ENCODE measurements around the gene RORB. TPM values are rescaled to one million over a fixed set of nuclear protein-coding genes. Genes with fewer than 3 reads are reported as not detected.

The RORB gene
- total and polyA plus RNA-seq, 5 donors, result 0.54 to 3.4 (median 0.84) TPM

- H3K27ac ChIP-seq (ENCODE audit: low read length), result no peak overlapping the region
- no peaks in the 10 kb centered on the region for H3K9me3 ChIP-seq (ENCODE audit: control insufficient read depth, low read length)
- peaks cover 4% of the 10 kb centered on the region for H3K27me3 ChIP-seq (ENCODE audit: control insufficient read depth, insufficient read depth)
- intact Hi-C loops (cut with DNase I), result no loop called here
- WGBS, result 73% methylated on average over 8 of the region's 8 CpGs
- no peak for ATAC-seq
- no peak overlapping the region for H3K4me3 ChIP-seq (ENCODE audit: low read length)
- no peak for DNase-seq
- no peaks in the 10 kb centered on the region for H3K4me1 ChIP-seq (ENCODE audit: control insufficient read depth, insufficient read depth, low read length)
Measured at GRCh38 chr9:74662674-74663073, 165.5 kb downstream of the RORB start.

- DNase-seq (no peak), ATAC-seq (no peak)
- no peak overlapping the region for H3K27ac ChIP-seq (ENCODE audit: low read length)
- intact Hi-C loops (cut with DNase I), result no loop called here
- WGBS, result 64% methylated on average over 1 of the region's 1 CpG
- H3K27me3 ChIP-seq (ENCODE audit: control insufficient read depth, insufficient read depth), result peaks cover 4% of the 10 kb centered on the region
- H3K9me3 ChIP-seq (ENCODE audit: control insufficient read depth, low read length), result no peaks in the 10 kb centered on the region
- no peaks in the 10 kb centered on the region for H3K4me1 ChIP-seq (ENCODE audit: control insufficient read depth, insufficient read depth, low read length)
- no peak overlapping the region for H3K4me3 ChIP-seq (ENCODE audit: low read length)
Measured at GRCh38 chr9:74663439-74663838, 166.3 kb downstream of the RORB start.

GRCh38 chr9:74666625-74667316 lies 169.6 kb downstream of the RORB start:
- Histone ChIP-seq H3K9me3 (ENCODE audit: control insufficient read depth, low read length) (no peaks in the 10 kb centered on the region), H3K4me3 (ENCODE audit: low read length) (no peak overlapping the region), H3K27ac (ENCODE audit: low read length) (no peak overlapping the region), H3K4me1 (ENCODE audit: control insufficient read depth, insufficient read depth, low read length) (no peaks in the 10 kb centered on the region), H3K27me3 (ENCODE audit: control insufficient read depth, insufficient read depth) (peaks cover 4% of the 10 kb centered on the region)
- ATAC-seq, result no peak
- no peak for DNase-seq
- 75% methylated on average over 4 of the region's 4 CpGs for WGBS
- intact Hi-C loops (cut with DNase I), result no loop called here

- no peaks in the 10 kb centered on the region for H3K27me3 ChIP-seq (ENCODE audit: control insufficient read depth, insufficient read depth)
- WGBS, result 68% methylated on average over 2 of the region's 2 CpGs
- H3K9me3 ChIP-seq (ENCODE audit: control insufficient read depth, low read length), result no peaks in the 10 kb centered on the region
- no peaks in the 10 kb centered on the region for H3K4me1 ChIP-seq (ENCODE audit: control insufficient read depth, insufficient read depth, low read length)
- intact Hi-C loops (cut with DNase I), result no loop called here
- H3K4me3 ChIP-seq (ENCODE audit: low read length), result no peak overlapping the region
- ATAC-seq (no peak), DNase-seq (no peak)
- no peak overlapping the region for H3K27ac ChIP-seq (ENCODE audit: low read length)
Measured at GRCh38 chr9:74672237-74672636, 175.1 kb downstream of the RORB start.

- intact Hi-C loops (cut with DNase I), result no loop called here
- 78% methylated on average over 6 of the region's 6 CpGs for WGBS
- H3K4me1 ChIP-seq (ENCODE audit: control insufficient read depth, insufficient read depth, low read length), result no peaks in the 10 kb centered on the region
- no peaks in the 10 kb centered on the region for H3K9me3 ChIP-seq (ENCODE audit: control insufficient read depth, low read length)
- no peaks in the 10 kb centered on the region for H3K27me3 ChIP-seq (ENCODE audit: control insufficient read depth, insufficient read depth)
- H3K4me3 ChIP-seq (ENCODE audit: low read length), result no peak overlapping the region
- DNase-seq (no peak), ATAC-seq (no peak)
- no peak overlapping the region for H3K27ac ChIP-seq (ENCODE audit: low read length)
Measured at GRCh38 chr9:74674077-74674476, 176.9 kb downstream of the RORB start.

- DNase-seq (no peak), ATAC-seq (no peak)
- H3K4me3 ChIP-seq (ENCODE audit: low read length), result no peak overlapping the region
- no peaks in the 10 kb centered on the region for H3K27me3 ChIP-seq (ENCODE audit: control insufficient read depth, insufficient read depth)
- H3K9me3 ChIP-seq (ENCODE audit: control insufficient read depth, low read length), result no peaks in the 10 kb centered on the region
- H3K4me1 ChIP-seq (ENCODE audit: control insufficient read depth, insufficient read depth, low read length), result no peaks in the 10 kb centered on the region
- no peak overlapping the region for H3K27ac ChIP-seq (ENCODE audit: low read length)
- WGBS, result 8% methylated on average over 3 of the region's 3 CpGs
- intact Hi-C loops (cut with DNase I), result no loop called here
Measured at GRCh38 chr9:74681906-74682305, 184.8 kb downstream of the RORB start.

- no peak for DNase-seq
- Histone ChIP-seq H3K9me3 (ENCODE audit: control insufficient read depth, low read length) (no peaks in the 10 kb centered on the region), H3K27ac (ENCODE audit: low read length) (no peak overlapping the region), H3K4me3 (ENCODE audit: low read length) (no peak overlapping the region), H3K4me1 (ENCODE audit: control insufficient read depth, insufficient read depth, low read length) (no peaks in the 10 kb centered on the region), H3K27me3 (ENCODE audit: control insufficient read depth, insufficient read depth) (no peaks in the 10 kb centered on the region)
- 83% methylated on average over 4 of the region's 4 CpGs for WGBS
- intact Hi-C loops (cut with DNase I), result no loop called here
- ATAC-seq, result no peak
Measured at GRCh38 chr9:74683322-74683721, 186.2 kb downstream of the RORB start.

GRCh38 chr9:74691058-74691457 lies 193.9 kb downstream of the RORB start:
- DNase-seq (no peak), ATAC-seq (no peak)
- Histone ChIP-seq H3K27ac (ENCODE audit: low read length) (no peak overlapping the region), H3K4me1 (ENCODE audit: control insufficient read depth, insufficient read depth, low read length) (no peaks in the 10 kb centered on the region), H3K4me3 (ENCODE audit: low read length) (no peak overlapping the region), H3K9me3 (ENCODE audit: control insufficient read depth, low read length) (no peaks in the 10 kb centered on the region), H3K27me3 (ENCODE audit: control insufficient read depth, insufficient read depth) (no peaks in the 10 kb centered on the region)
- WGBS, result 76% methylated on average over 8 of the region's 8 CpGs
- intact Hi-C loops (cut with DNase I), result no loop called here

- no peak for ATAC-seq
- no peak for DNase-seq
- H3K4me1 ChIP-seq (ENCODE audit: control insufficient read depth, insufficient read depth, low read length), result no peaks in the 10 kb centered on the region
- no peak overlapping the region for H3K4me3 ChIP-seq (ENCODE audit: low read length)
- WGBS, result 77% methylated on average over 1 of the region's 1 CpG
- H3K9me3 ChIP-seq (ENCODE audit: control insufficient read depth, low read length), result no peaks in the 10 kb centered on the region
- H3K27me3 ChIP-seq (ENCODE audit: control insufficient read depth, insufficient read depth), result no peaks in the 10 kb centered on the region
- no peak overlapping the region for H3K27ac ChIP-seq (ENCODE audit: low read length)
- intact Hi-C loops (cut with DNase I), result no loop called here
Measured at GRCh38 chr9:74696520-74696919, 199.4 kb downstream of the RORB start.

GRCh38 chr9:74697535-74697934 lies 200.4 kb downstream of the RORB start:
- Histone ChIP-seq H3K4me3 (ENCODE audit: low read length) (no peak overlapping the region), H3K9me3 (ENCODE audit: control insufficient read depth, low read length) (no peaks in the 10 kb centered on the region), H3K27ac (ENCODE audit: low read length) (no peak overlapping the region), H3K4me1 (ENCODE audit: control insufficient read depth, insufficient read depth, low read length) (no peaks in the 10 kb centered on the region), H3K27me3 (ENCODE audit: control insufficient read depth, insufficient read depth) (no peaks in the 10 kb centered on the region)
- 59% methylated on average over 2 of the region's 2 CpGs for WGBS
- no peak for ATAC-seq
- intact Hi-C loops (cut with DNase I), result no loop called here
- no peak for DNase-seq

GRCh38 chr9:74711341-74711740 lies 214.2 kb downstream of the RORB start:
- Histone ChIP-seq H3K27ac (ENCODE audit: low read length) (no peak overlapping the region), H3K27me3 (ENCODE audit: control insufficient read depth, insufficient read depth) (no peaks in the 10 kb centered on the region), H3K9me3 (ENCODE audit: control insufficient read depth, low read length) (no peaks in the 10 kb centered on the region), H3K4me1 (ENCODE audit: control insufficient read depth, insufficient read depth, low read length) (no peaks in the 10 kb centered on the region), H3K4me3 (ENCODE audit: low read length) (no peak overlapping the region)
- intact Hi-C loops (cut with DNase I), result no loop called here
- ATAC-seq (no peak), DNase-seq (no peak)
- 75% methylated on average over 5 of the region's 5 CpGs for WGBS

- H3K27ac ChIP-seq (ENCODE audit: low read length), result no peak overlapping the region
- no peaks in the 10 kb centered on the region for H3K4me1 ChIP-seq (ENCODE audit: control insufficient read depth, insufficient read depth, low read length)
- DNase-seq, result no peak
- no peak overlapping the region for H3K4me3 ChIP-seq (ENCODE audit: low read length)
- intact Hi-C loops (cut with DNase I), result no loop called here
- H3K9me3 ChIP-seq (ENCODE audit: control insufficient read depth, low read length), result no peaks in the 10 kb centered on the region
- ATAC-seq, result no peak
- H3K27me3 ChIP-seq (ENCODE audit: control insufficient read depth, insufficient read depth), result no peaks in the 10 kb centered on the region
- 97% methylated on average over 2 of the region's 2 CpGs for WGBS
Measured at GRCh38 chr9:74718709-74719108, 221.6 kb downstream of the RORB start.
